NCI-H82 (cell line): ENCODE results near the gene SUPT6H.
"Not testable (repeated sequence)": the region's sequence is repeated elsewhere in the genome, so short reads cannot be mapped to it uniquely, and the experiment has no call there.

Experiments used
- DNase-seq: peaks from one replicate; lab custom pipeline; 2025; lab: John Stamatoyannopoulos, UW

The SUPT6H gene

GRCh38 chr17:28719021-28719433 lies 57.0 kb downstream of the SUPT6H start:
- no peak for DNase-seq

GRCh38 chr17:28720247-28720996 lies 58.4 kb downstream of the SUPT6H start:
- peak; percentile 57 for DNase-seq

- not testable (repeated sequence) for DNase-seq
Measured at GRCh38 chr17:28720997-28721329, 59.0 kb downstream of the SUPT6H start.

- DNase-seq, result no peak
Measured at GRCh38 chr17:28722417-28723158, 60.6 kb downstream of the SUPT6H start.

- peak; percentile 39 for DNase-seq
Measured at GRCh38 chr17:28723159-28723835, 61.3 kb downstream of the SUPT6H start.

- DNase-seq, result not testable (repeated sequence)
Measured at GRCh38 chr17:28723836-28724499, 62.0 kb downstream of the SUPT6H start.

- peak; percentile 78 for DNase-seq
Measured at GRCh38 chr17:28724500-28725165, 62.6 kb downstream of the SUPT6H start.

GRCh38 chr17:28725166-28725659 lies 63.2 kb downstream of the SUPT6H start:
- DNase-seq, result peak; percentile 93

GRCh38 chr17:28725660-28726225 lies 63.7 kb downstream of the SUPT6H start:
- peak; percentile 97 for DNase-seq

- peak; percentile 90 for DNase-seq
Measured at GRCh38 chr17:28726226-28726626, 64.2 kb downstream of the SUPT6H start, which contains the start of gene TLCD1. Gene TLCD1, minus strand, starts transcription at chr17:28726233. Its CDS starts 136 bp downstream, at chr17:28726097.

- DNase-seq, result peak; percentile 99
Measured at GRCh38 chr17:28726627-28727491, 64.9 kb downstream of the SUPT6H start.

GRCh38 chr17:28728364-28729200 lies 66.6 kb downstream of the SUPT6H start, which contains the start of gene NEK8:
Gene NEK8, plus strand, starts transcription at chr17:28728788. Its CDS starts 26 bp downstream, at chr17:28728814.
- peak; percentile 98 for DNase-seq

- no peak for DNase-seq
Measured at GRCh38 chr17:28729950-28730330, 67.9 kb downstream of the SUPT6H start.

GRCh38 chr17:28733346-28733745 lies 71.3 kb downstream of the SUPT6H start:
- DNase-seq, result no peak

GRCh38 chr17:28734712-28735241 lies 72.8 kb downstream of the SUPT6H start:
- DNase-seq, result no peak

- DNase-seq, result no peak
Measured at GRCh38 chr17:28735242-28735722, 73.3 kb downstream of the SUPT6H start.

GRCh38 chr17:28735913-28736769 lies 74.1 kb downstream of the SUPT6H start:
- not testable (repeated sequence) for DNase-seq

- no peak for DNase-seq
Measured at GRCh38 chr17:28737316-28737715, 75.3 kb downstream of the SUPT6H start.
